Peyer's patch (tissue), 4 donors: Measurements from ENCODE around the gene PCBP2. TPM values are rescaled to one million over a fixed set of nuclear protein-coding genes. Genes with fewer than 3 reads are reported as not detected.

Experiments
- DNase-seq, 3 donors: peaks; one replicate each; pipeline ENCODE4 v3.0.0-alpha.2; 2017 to 2019
- H3K27ac ChIP-seq, 4 donors: fragments of 200-600 bp; sonication (generic); one replicate each; pipeline ENCODE4 v1.5.1; 2016 to 2019
- H3K27me3 ChIP-seq, 2 donors: fragments of 200-600 bp; sonication (generic); one replicate each; pipeline ENCODE4 v1.5.1; 2019
- H3K36me3 ChIP-seq, 3 donors: fragments of 200-600 bp; sonication (generic); one replicate each; pipeline ENCODE4 v1.5.1; 2016 to 2019
- H3K4me1 ChIP-seq, 4 donors: fragments of 200-600 bp; sonication (generic); one replicate each; pipeline ENCODE4 v1.5.1; 2016 to 2019
- H3K4me3 ChIP-seq, 4 donors: fragments of 200-600 bp; sonication (generic); 1 replicate in 3 of 4; 2 replicates in 1 of 4; pipeline ENCODE4 v1.5.1; 2016 to 2019; ENCODE audit warnings: mild to moderate bottlenecking in 1 of 4
- H3K9me3 ChIP-seq, 4 donors: fragments of 200-600 bp; sonication (generic); one replicate each; pipeline ENCODE4 v1.5.1; 2016 to 2019; ENCODE audit warnings: mild to moderate bottlenecking in 1 of 4
- POLR2A ChIP-seq, 2 donors: fragments of 450-650 bp; IDR thresholded peaks; one replicate each; pipeline ENCODE4 v1.5.1; 2017; ENCODE audit warnings: antibody characterized with exemption in 2 of 2, mild to moderate bottlenecking in 2 of 2, moderate library complexity in 2 of 2
- total RNA-seq, 4 donors: library from RNA; depleted of rRNA; stranded (reverse); fragments of >200 nt; gene quantifications; one replicate each; pipeline ENCODE4 v1.1.0, GENCODE V29; 2016
- TF ChIP-seq, protein P1 (sequence below), 6 experiments: fragments of 450-650 bp in 4 of 6; fragments of 200-600 bp in 2 of 6; sonication (generic) in 1 of 6; IDR thresholded peaks; one replicate each; pipeline ENCODE4 v1.5.1; 2017 to 2019; ENCODE audit warnings: antibody characterized with exemption in 6 of 6, mild to moderate bottlenecking in 3 of 6, moderate library complexity in 1 of 6

Gene PCBP2
- total RNA-seq, 4 donors from 2014 or later = 384 to 549 (median 500) TPM

DNA sequence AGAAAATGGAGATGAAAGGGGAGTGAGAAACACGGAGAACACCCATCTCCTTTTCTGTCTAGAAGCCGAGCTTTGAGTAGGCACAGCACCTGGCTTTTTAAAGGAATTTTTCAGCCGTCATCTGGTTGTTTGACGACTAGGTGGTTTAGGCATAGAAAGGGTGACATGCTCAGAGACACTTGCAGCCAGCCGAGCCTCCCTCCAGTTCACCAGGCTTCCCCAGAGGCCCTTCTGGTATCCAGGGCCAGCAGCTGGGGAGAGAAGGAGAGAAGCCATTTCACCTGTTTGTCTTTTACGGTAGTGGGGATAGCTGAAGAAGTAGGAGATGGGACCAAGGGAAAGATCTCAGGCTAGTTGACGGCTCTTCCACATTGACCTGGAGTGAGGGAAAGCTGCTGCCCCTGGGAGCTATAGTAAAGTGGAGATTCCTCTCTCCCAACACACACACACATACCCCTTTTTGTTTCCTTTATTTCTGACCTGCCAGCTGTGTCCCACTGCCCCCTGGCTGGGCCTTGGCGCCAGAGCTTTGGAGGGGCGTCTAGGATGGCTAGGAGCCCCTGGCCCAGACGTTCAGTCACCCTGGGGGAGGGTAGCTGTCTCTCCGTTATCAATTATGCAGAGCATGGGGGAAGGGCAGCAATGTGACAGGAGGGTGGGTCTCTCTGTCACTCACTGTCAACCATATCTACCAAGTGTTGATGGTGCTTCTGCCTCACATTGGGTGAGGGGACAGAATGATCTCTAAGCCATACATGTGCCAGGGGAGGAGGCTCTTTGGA is 41.9 kb downstream of the PCBP2 start:
- peak overlapping the region; percentile 47 to 75 (median 56) for H3K4me3 ChIP-seq
- no peak for DNase-seq
- H3K9me3 ChIP-seq = no peaks in the 10 kb centered on the region
- H3K4me1 ChIP-seq = peaks cover 0 to 27% (median 5%) of the 10 kb centered on the region in 4 donors
- H3K36me3 ChIP-seq = no peaks in the 10 kb centered on the region
- TF ChIP-seq, protein P1, sequence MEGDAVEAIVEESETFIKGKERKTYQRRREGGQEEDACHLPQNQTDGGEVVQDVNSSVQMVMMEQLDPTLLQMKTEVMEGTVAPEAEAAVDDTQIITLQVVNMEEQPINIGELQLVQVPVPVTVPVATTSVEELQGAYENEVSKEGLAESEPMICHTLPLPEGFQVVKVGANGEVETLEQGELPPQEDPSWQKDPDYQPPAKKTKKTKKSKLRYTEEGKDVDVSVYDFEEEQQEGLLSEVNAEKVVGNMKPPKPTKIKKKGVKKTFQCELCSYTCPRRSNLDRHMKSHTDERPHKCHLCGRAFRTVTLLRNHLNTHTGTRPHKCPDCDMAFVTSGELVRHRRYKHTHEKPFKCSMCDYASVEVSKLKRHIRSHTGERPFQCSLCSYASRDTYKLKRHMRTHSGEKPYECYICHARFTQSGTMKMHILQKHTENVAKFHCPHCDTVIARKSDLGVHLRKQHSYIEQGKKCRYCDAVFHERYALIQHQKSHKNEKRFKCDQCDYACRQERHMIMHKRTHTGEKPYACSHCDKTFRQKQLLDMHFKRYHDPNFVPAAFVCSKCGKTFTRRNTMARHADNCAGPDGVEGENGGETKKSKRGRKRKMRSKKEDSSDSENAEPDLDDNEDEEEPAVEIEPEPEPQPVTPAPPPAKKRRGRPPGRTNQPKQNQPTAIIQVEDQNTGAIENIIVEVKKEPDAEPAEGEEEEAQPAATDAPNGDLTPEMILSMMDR (IDR thresholded peaks at IDR 0.05) = no peak
- no peak for TF ChIP-seq POLR2A (IDR thresholded peaks at IDR 0.05)
- no peaks in the 10 kb centered on the region for H3K27me3 ChIP-seq
- peak overlapping the region; percentile 74 to 82 (median 76) for H3K27ac ChIP-seq

DNA sequence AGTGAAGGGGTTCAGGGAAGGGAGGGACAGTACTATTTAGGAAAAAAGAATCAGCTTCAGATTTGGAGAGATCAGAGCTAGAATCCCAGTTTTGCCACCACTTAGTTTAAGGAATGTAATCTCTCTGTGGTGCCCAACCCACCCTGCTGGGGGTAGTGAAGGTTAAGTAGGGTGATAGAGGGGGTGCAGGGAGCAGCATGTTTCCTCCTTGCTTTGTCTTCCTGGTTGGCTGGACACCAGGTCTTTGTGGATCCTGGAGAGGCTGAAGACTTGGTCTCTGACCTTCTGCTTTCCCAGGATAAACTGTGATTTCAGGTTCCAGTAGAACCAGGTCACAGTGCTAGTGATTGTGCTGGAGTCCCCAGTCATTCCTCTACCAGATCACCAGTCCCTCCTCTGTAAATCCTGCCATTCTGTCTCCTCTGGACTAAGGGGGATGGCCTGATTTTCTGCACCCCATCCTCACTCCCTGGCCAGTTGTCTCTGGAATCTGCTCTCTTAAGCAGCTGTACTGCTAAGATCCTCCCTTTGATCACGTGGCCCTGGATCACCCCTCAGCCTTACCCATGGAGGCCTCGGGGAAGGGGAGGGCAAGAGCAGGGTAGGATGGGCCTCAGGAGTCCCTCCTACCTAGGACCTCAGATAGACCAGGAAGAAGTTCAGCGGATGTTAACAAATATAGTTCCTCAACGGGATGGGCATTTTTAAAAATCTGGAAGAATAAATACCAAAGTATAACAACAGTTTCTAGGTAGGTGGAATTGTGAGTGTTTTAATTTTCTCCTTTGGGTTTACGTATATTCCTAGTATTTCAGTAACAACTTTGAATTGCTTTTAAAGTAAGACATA is 44.2 kb downstream of the PCBP2 start:
- Histone ChIP-seq H3K36me3 (no peaks in the 10 kb centered on the region), H3K27ac (peak overlapping the region in 3 of 4 donors; percentile 23 to 49 (median 31)), H3K9me3 (no peaks in the 10 kb centered on the region), H3K4me1 (peaks cover 0 to 27% (median 9%) of the 10 kb centered on the region in 4 donors), H3K4me3 (no peak overlapping the region), H3K27me3 (no peaks in the 10 kb centered on the region)
- DNase-seq = peak in 1 of 3 donors; percentile 71
- TF ChIP-seq, protein P1 (IDR thresholded peaks at IDR 0.05) = no peak
- peak in 1 of 2 donors; percentile 14 for TF ChIP-seq POLR2A (IDR thresholded peaks at IDR 0.05)

DNA sequence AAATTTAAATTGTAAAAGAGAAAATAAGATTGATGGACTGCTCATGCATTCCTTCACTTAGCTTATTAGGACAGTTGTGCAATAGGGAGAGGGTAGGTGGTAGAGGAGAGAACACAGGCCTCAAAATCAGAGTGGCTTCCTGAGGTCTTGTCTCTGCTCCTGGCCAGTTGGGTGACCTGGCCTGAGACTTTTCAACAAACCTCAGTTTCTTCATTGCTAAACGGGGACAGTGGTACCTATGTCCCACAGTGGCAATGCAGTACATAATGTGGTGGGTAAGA is 44.8 kb downstream of the PCBP2 start:
- H3K4me3 ChIP-seq = no peak overlapping the region

DNA sequence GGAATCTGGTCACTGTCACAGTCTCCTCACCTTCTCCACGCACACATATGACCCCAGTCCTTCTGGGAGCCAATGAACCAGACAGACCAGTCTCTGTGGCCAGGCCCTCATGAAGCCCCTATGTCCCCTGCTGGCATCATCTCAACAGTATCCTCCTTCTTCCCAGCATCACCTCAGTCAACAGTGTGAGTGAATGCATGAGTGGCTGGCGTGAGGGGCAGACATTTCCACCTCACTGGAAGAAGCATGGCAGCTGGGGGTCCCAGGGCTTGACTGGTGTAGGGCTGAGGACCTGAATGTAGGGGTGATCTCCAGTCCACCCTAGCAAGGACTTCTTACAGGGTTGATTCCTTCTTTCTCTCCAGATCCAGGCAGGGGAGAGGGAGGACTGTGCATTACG is 45.6 kb downstream of the PCBP2 start:
- peak in 1 of 3 donors; percentile 42 for DNase-seq
- Histone ChIP-seq H3K27me3 (no peaks in the 10 kb centered on the region), H3K27ac (no peak overlapping the region), H3K36me3 (no peaks in the 10 kb centered on the region), H3K4me1 (peaks cover 5 to 31% (median 16%) of the 10 kb centered on the region in 4 donors), H3K4me3 (no peak overlapping the region), H3K9me3 (no peaks in the 10 kb centered on the region)
- TF ChIP-seq, protein P1 (IDR thresholded peaks at IDR 0.05) = no peak
- TF ChIP-seq POLR2A (IDR thresholded peaks at IDR 0.05) = no peak

More for the DNA sequence above, 44.8 kb downstream of the PCBP2 start:
- Histone ChIP-seq H3K4me1 (peaks cover 1 to 29% (median 11%) of the 10 kb centered on the region in 4 donors), H3K27ac (peak overlapping the region in 2 of 4 donors; percentile 23 to 49), H3K27me3 (no peaks in the 10 kb centered on the region), H3K36me3 (no peaks in the 10 kb centered on the region), H3K9me3 (no peaks in the 10 kb centered on the region)
- TF ChIP-seq POLR2A (IDR thresholded peaks at IDR 0.05) = no peak
- TF ChIP-seq, protein P1 (IDR thresholded peaks at IDR 0.05) = no peak
- no peak for DNase-seq

DNA sequence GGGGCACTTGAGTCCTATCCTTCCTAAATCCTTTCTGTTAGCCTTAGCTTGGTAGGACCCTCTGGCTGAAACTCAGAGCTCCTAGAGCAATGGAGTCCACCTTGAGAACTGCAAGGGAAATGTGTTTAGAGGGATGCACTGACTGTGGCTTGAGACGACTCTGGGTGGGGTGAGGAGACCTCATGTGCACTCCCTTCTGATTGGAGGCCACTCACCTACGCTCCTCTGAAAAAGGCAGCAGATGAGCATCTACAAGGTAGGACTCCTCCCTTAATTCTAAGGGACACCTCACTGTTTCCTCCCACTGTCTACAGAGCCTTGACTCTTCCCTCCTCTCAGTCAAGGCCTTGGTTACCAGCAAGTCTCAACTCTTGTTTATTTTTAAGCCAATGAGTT is 46.3 kb downstream of the PCBP2 start:
- H3K36me3 ChIP-seq = no peaks in the 10 kb centered on the region
- no peaks in the 10 kb centered on the region for H3K9me3 ChIP-seq
- TF ChIP-seq POLR2A (IDR thresholded peaks at IDR 0.05) = no peak
- TF ChIP-seq, protein P1 (IDR thresholded peaks at IDR 0.05) = no peak
- H3K4me1 ChIP-seq = peaks cover 5 to 32% (median 16%) of the 10 kb centered on the region in 4 donors
- H3K4me3 ChIP-seq = no peak overlapping the region
- peak overlapping the region in 1 of 4 donors; percentile 96 for H3K27ac ChIP-seq
- no peak for DNase-seq
- no peaks in the 10 kb centered on the region for H3K27me3 ChIP-seq
